ENCODE data around the gene RTP5. TPM values are rescaled to one million over a fixed set of nuclear protein-coding genes. Genes with fewer than 3 reads are reported as not detected.
A peak's percentile ranks its signal among the peaks of the same experiment; 100 is the strongest.

The RTP5 gene
- total RNA-seq, 6 donors from 2014 or later: 0.14 to 2.1 (median 0.69) TPM; not detected in 1

GRCh38 chr2:241895427-241895711 lies 25.8 kb downstream of the RTP5 start:
- ATAC-seq (ENCODE audit: low FRiP score in 2 of 2): no peak
- no peak for DNase-seq
- TF ChIP-seq POLR2AphosphoS5 (IDR thresholded peaks at IDR 0.05) (no peak), CTCF (IDR thresholded peaks at IDR 0.05) (no peak), POLR2A (IDR thresholded peaks at IDR 0.05) (no peak), EP300 (IDR thresholded peaks at IDR 0.05) (no peak)
- H3K4me1 ChIP-seq: peaks cover 0 to 2% (median 0%) of the 10 kb centered on the region in 4 donors
- H3K36me3 ChIP-seq: no peaks in the 10 kb centered on the region
- H3K4me3 ChIP-seq: no peak overlapping the region
- H3K27me3 ChIP-seq: no peaks in the 10 kb centered on the region
- H3K27ac ChIP-seq: peak overlapping the region in 1 of 4 donors; percentile 30
- no peaks in the 10 kb centered on the region for H3K9me3 ChIP-seq
- 80 to 85% methylated on average over 2 to 11 of the region's 11 CpGs for WGBS, 2 donors

- H3K4me1 ChIP-seq: peaks cover 0 to 5% (median 0%) of the 10 kb centered on the region in 4 donors
- TF ChIP-seq EP300 (IDR thresholded peaks at IDR 0.05) (no peak), POLR2A (IDR thresholded peaks at IDR 0.05) (no peak), POLR2AphosphoS5 (IDR thresholded peaks at IDR 0.05) (no peak), CTCF (IDR thresholded peaks at IDR 0.05) (no peak)
- peak overlapping the region in 3 of 4 donors; percentile 30 to 42 (median 42) for H3K27ac ChIP-seq
- H3K4me3 ChIP-seq: no peak overlapping the region
- no peaks in the 10 kb centered on the region for H3K27me3 ChIP-seq
- H3K9me3 ChIP-seq: no peaks in the 10 kb centered on the region
- ATAC-seq (ENCODE audit: low FRiP score in 2 of 2) (peak in 1 of 2 donors; percentile 22), DNase-seq (peak; percentile 20 to 74)
- 59 to 72% methylated on average over 5 to 18 of the region's 26 CpGs for WGBS, 2 donors
- H3K36me3 ChIP-seq: no peaks in the 10 kb centered on the region
Measured at GRCh38 chr2:241895712-241896641, 26.4 kb downstream of the RTP5 start.

- WGBS, 2 donors: 91 to 97% methylated on average over 3 to 10 of the region's 10 CpGs
Measured at GRCh38 chr2:241896746-241897201, 27.2 kb downstream of the RTP5 start.

GRCh38 chr2:241897231-241897916 lies 27.8 kb downstream of the RTP5 start:
- Histone ChIP-seq H3K27me3 (no peaks in the 10 kb centered on the region), H3K27ac (no peak overlapping the region), H3K9me3 (no peaks in the 10 kb centered on the region), H3K4me3 (no peak overlapping the region), H3K36me3 (no peaks in the 10 kb centered on the region), H3K4me1 (peaks cover 0 to 11% (median 5%) of the 10 kb centered on the region in 4 donors)
- peak in 1 of 2 donors; percentile 49 for DNase-seq
- no peak for ATAC-seq (ENCODE audit: low FRiP score in 2 of 2)
- TF ChIP-seq POLR2AphosphoS5 (IDR thresholded peaks at IDR 0.05) (no peak), CTCF (IDR thresholded peaks at IDR 0.05) (no peak), EP300 (IDR thresholded peaks at IDR 0.05) (no peak), POLR2A (IDR thresholded peaks at IDR 0.05) (no peak)
- WGBS, 2 donors: 87 to 90% methylated on average over 13 to 17 of the region's 17 CpGs

More at GRCh38 chr2:241896746-241897201, 27.2 kb downstream of the RTP5 start:
- Histone ChIP-seq H3K36me3 (no peaks in the 10 kb centered on the region), H3K27me3 (no peaks in the 10 kb centered on the region), H3K27ac (no peak overlapping the region), H3K9me3 (no peaks in the 10 kb centered on the region), H3K4me3 (no peak overlapping the region), H3K4me1 (peaks cover 0 to 5% (median 4%) of the 10 kb centered on the region in 4 donors)
- peak; percentile 9 to 47 for DNase-seq
- no peak for ATAC-seq (ENCODE audit: low FRiP score in 2 of 2)
- no peak for TF ChIP-seq EP300 (IDR thresholded peaks at IDR 0.05)
- TF ChIP-seq CTCF (IDR thresholded peaks at IDR 0.05): no peak
- no peak for TF ChIP-seq POLR2A (IDR thresholded peaks at IDR 0.05)
- TF ChIP-seq POLR2AphosphoS5 (IDR thresholded peaks at IDR 0.05): no peak

All from upper lobe of left lung (tissue), 6 donors.